ENCODE results near the gene XG. TPM values are rescaled to one million over a fixed set of nuclear protein-coding genes. Genes with fewer than 3 reads are reported as not detected.

The XG gene
- total and polyA plus RNA-seq, 9 of the 15 experiments (the other 6 are each of a cell fraction or from before 2014, with no cell fraction given): 0.03 to 0.12 TPM; not detected in 7

DNA sequence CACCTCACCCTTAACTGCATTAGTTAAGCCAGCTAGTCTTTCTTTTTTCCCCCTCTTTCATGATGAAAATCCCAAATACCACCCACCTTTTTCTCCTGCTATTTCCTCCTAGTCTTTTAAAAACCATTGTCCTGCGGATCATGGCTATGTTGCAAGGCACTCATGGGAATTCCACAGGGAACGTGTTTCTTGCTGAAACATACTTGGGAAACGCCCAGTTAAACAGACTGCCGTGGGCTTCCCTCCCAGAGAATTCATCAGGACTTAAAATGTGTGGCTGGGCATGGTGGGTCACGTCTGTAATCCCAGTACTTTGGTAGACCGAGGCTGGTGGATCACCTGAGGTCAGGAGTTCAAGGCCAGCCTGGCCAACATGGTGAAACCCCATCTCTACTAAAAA lies 32.2 kb downstream of the XG start (continued):
- TF ChIP-seq HNRNPH1 (optimal IDR thresholded peaks at IDR 0.05; ENCODE audit: low read depth, low read length) (no peak), TBL1XR1 (IDR thresholded peaks at IDR 0.05; ENCODE audit: low read length in 2 of 2) (no peak), TAF1 (IDR thresholded peaks at IDR 0.05; ENCODE audit: control insufficient read depth, extremely low read depth, insufficient read depth, low read length, severe bottlenecking) (no peak), PHF20 (IDR thresholded peaks at IDR 0.05; ENCODE audit: partially characterized antibody) (no peak), KAT7 (CRISPR knock-in tag; IDR thresholded peaks at IDR 0.05; ENCODE audit: borderline replicate concordance) (no peak), ZNF780A (CRISPR knock-in tag; IDR thresholded peaks at IDR 0.05) (no peak), KAT8 (IDR thresholded peaks at IDR 0.05; ENCODE audit: low read depth) (no peak), FOS (IDR thresholded peaks at IDR 0.05; ENCODE audit: extremely low read depth, insufficient read length) (no peak)
- TF ChIP-seq, protein P1, sequence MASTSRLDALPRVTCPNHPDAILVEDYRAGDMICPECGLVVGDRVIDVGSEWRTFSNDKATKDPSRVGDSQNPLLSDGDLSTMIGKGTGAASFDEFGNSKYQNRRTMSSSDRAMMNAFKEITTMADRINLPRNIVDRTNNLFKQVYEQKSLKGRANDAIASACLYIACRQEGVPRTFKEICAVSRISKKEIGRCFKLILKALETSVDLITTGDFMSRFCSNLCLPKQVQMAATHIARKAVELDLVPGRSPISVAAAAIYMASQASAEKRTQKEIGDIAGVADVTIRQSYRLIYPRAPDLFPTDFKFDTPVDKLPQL (IDR thresholded peaks at IDR 0.05; ENCODE audit: extremely low read depth, insufficient read length): no peak

DNA sequence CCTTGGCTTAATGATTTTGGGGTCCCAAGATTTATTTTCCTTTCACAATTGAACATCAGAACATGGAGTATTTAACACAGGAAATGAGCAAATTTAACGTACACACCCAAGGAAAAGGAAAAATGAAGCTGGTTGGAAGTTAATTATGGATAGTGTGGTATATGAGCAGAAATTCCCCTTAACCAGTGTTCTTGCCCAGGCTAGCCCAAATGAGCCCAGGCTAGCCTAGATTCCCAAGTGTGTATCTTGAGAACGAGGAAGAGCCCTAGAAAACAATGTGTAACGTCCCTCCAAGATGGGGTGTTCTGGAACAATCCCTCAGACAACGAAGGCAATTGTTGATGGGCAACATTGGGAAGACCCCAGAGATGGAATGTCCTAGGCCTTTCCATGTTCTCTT lies 33.7 kb downstream of the XG start:
- FAIRE-seq (no peak), DNase-seq (ENCODE audit: extremely low read depth in 1 of 4, low spot score in 3 of 4) (no peak), ATAC-seq (no peak)
- BruUV-seq (replicated peaks): no TSS peak
- H3K27me3 ChIP-seq (ENCODE audit: control insufficient read depth in 2 of 2, insufficient read depth in 2 of 2, low read length in 2 of 2): no peaks in the 10 kb centered on the region; a peak in 2 of 5 replicates
- intact Hi-C loops (cut with micrococcal nuclease): no loop called here
- H3K4me3 ChIP-seq: no peak overlapping the region
- in situ Hi-C loops (cut with MboI): no loop called here
- ChIA-PET CTCF (ENCODE audit: low intra/inter-chr PET ratio) (no interaction called here), POLR2A (no interaction called here)
- H2AFZ ChIP-seq (ENCODE audit: low read depth, low read length): no peak overlapping the region
- H3K27ac ChIP-seq (ENCODE audit: extremely low read depth, low read depth, low read length): no peak overlapping the region
- H3K9ac ChIP-seq (ENCODE audit: insufficient read depth in 1 of 2, low read depth in 2 of 2, low read length in 2 of 2): no peak overlapping the region
- no peaks in the 10 kb centered on the region for H3K9me1 ChIP-seq (ENCODE audit: control insufficient read depth, insufficient read depth, low read length)
- no peaks in the 10 kb centered on the region for H4K20me1 ChIP-seq (replicated peaks; ENCODE audit: control insufficient read depth, insufficient read depth, low read length)
- no peaks in the 10 kb centered on the region for H3K36me3 ChIP-seq (ENCODE audit: control insufficient read depth, insufficient read depth, low read length)
- WGBS (ENCODE audit: insufficient coverage, low coverage, missing lambda C conversion rate): 8% methylated on average over 4 of the region's 4 CpGs
- no peaks in the 10 kb centered on the region; a peak in 1 of 5 replicates for H3K4me1 ChIP-seq (replicated peaks in 1 of 2; ENCODE audit: control insufficient read depth in 2 of 2, insufficient read depth in 2 of 2, low read length in 2 of 2)
- TF ChIP-seq ZKSCAN3 (CRISPR knock-in tag; IDR thresholded peaks at IDR 0.05): peak; percentile 98
- TF ChIP-seq, protein P2, sequence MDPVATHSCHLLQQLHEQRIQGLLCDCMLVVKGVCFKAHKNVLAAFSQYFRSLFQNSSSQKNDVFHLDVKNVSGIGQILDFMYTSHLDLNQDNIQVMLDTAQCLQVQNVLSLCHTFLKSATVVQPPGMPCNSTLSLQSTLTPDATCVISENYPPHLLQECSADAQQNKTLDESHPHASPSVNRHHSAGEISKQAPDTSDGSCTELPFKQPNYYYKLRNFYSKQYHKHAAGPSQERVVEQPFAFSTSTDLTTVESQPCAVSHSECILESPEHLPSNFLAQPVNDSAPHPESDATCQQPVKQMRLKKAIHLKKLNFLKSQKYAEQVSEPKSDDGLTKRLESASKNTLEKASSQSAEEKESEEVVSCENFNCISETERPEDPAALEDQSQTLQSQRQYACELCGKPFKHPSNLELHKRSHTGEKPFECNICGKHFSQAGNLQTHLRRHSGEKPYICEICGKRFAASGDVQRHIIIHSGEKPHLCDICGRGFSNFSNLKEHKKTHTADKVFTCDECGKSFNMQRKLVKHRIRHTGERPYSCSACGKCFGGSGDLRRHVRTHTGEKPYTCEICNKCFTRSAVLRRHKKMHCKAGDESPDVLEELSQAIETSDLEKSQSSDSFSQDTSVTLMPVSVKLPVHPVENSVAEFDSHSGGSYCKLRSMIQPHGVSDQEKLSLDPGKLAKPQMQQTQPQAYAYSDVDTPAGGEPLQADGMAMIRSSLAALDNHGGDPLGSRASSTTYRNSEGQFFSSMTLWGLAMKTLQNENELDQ (CRISPR knock-in tag; IDR thresholded peaks at IDR 0.05; ENCODE audit: borderline replicate concordance): no peak
- no peak for TF ChIP-seq SMARCA4 (IDR thresholded peaks at IDR 0.05)
- H3K4me2 ChIP-seq (ENCODE audit: insufficient read depth, low read length): no peak overlapping the region
- H3K9me3 ChIP-seq (replicated peaks; ENCODE audit: control insufficient read depth, insufficient read depth, low read depth, low read length): no peaks in the 10 kb centered on the region
- H3K79me2 ChIP-seq (ENCODE audit: control insufficient read depth, insufficient read depth, low read length): no peaks in the 10 kb centered on the region
